ENCODE data around the gene TXNRD1.

The TXNRD1 gene

GRCh38 chr12:104359216-104359615 is 143.6 kb downstream of the TXNRD1 start:
- no peak for ATAC-seq (replicated peaks; ENCODE audit: extremely low read depth, poor library complexity, severe bottlenecking)
- DNase-seq (ENCODE audit: low spot score in 2 of 2) = no peak
- Mint-ChIP-seq H3K27ac (ENCODE audit: low read depth) (no peak overlapping the region), H3K4me3 (no peak overlapping the region), H3K9me3 (no peaks in the 10 kb centered on the region), H3K36me3 (ENCODE audit: insufficient read depth) (no peaks in the 10 kb centered on the region), H3K4me1 (no peaks in the 10 kb centered on the region), H3K27me3 (no peaks in the 10 kb centered on the region)

- Mint-ChIP-seq H3K27me3 (no peaks in the 10 kb centered on the region), H3K9me3 (no peaks in the 10 kb centered on the region), H3K36me3 (ENCODE audit: insufficient read depth) (no peaks in the 10 kb centered on the region), H3K4me1 (no peaks in the 10 kb centered on the region), H3K4me3 (no peak overlapping the region), H3K27ac (ENCODE audit: low read depth) (no peak overlapping the region)
- ATAC-seq (replicated peaks; ENCODE audit: extremely low read depth, poor library complexity, severe bottlenecking) (no peak), DNase-seq (ENCODE audit: low spot score in 2 of 2) (no peak)
Observed at GRCh38 chr12:104360157-104360556, 144.6 kb downstream of the TXNRD1 start.

GRCh38 chr12:104360983-104361707 is 145.6 kb downstream of the TXNRD1 start:
- H3K27ac Mint-ChIP-seq (ENCODE audit: low read depth) = no peak overlapping the region
- no peaks in the 10 kb centered on the region for H3K27me3 Mint-ChIP-seq
- H3K36me3 Mint-ChIP-seq (ENCODE audit: insufficient read depth) = no peaks in the 10 kb centered on the region
- no peaks in the 10 kb centered on the region for H3K9me3 Mint-ChIP-seq
- DNase-seq (ENCODE audit: low spot score in 2 of 2) (no peak), ATAC-seq (replicated peaks; ENCODE audit: extremely low read depth, poor library complexity, severe bottlenecking) (no peak)
- no peak overlapping the region for H3K4me3 Mint-ChIP-seq
- no peaks in the 10 kb centered on the region for H3K4me1 Mint-ChIP-seq

DNA sequence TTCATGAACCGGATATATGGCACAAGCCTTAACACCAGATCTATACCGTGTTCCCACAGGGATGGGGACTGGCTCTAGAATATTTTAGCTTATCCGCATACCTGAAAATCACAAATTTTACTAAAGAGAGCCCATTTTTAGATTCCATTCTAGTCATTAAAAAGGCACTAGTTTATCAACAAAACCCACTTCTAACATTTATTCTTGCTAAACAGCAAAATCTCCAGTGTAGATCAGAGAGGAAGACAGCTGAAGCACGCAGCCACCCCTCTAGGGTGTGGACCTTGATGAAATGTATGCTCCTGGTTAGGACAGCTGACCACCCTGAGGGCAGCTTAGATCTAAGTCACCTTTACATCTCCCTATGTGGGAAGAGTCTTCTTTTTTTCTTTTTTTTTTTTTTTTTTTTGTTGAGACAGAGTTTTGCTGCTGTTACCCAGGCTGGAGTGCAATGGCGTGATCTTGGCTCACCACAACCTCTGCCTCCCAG is 150.4 kb downstream of the TXNRD1 start:
- ATAC-seq (replicated peaks; ENCODE audit: extremely low read depth, poor library complexity, severe bottlenecking) (no peak), DNase-seq (ENCODE audit: low spot score in 2 of 2) (no peak)
- H3K4me3 Mint-ChIP-seq = no peak overlapping the region

GRCh38 chr12:104369708-104370107 is 154.1 kb downstream of the TXNRD1 start:
- Mint-ChIP-seq H3K27ac (ENCODE audit: low read depth) (no peak overlapping the region), H3K4me1 (peaks cover 7% of the 10 kb centered on the region), H3K9me3 (no peaks in the 10 kb centered on the region), H3K4me3 (no peak overlapping the region), H3K36me3 (ENCODE audit: insufficient read depth) (no peaks in the 10 kb centered on the region), H3K27me3 (peaks cover 9% of the 10 kb centered on the region)
- DNase-seq (ENCODE audit: low spot score in 2 of 2) (no peak), ATAC-seq (replicated peaks; ENCODE audit: extremely low read depth, poor library complexity, severe bottlenecking) (no peak)

More for the DNA sequence above, 150.4 kb downstream of the TXNRD1 start:
- H3K9me3 Mint-ChIP-seq = no peaks in the 10 kb centered on the region
- H3K4me1 Mint-ChIP-seq = no peaks in the 10 kb centered on the region
- peaks cover 9% of the 10 kb centered on the region for H3K27me3 Mint-ChIP-seq
- no peak overlapping the region for H3K27ac Mint-ChIP-seq (ENCODE audit: low read depth)
- no peaks in the 10 kb centered on the region for H3K36me3 Mint-ChIP-seq (ENCODE audit: insufficient read depth)

DNA sequence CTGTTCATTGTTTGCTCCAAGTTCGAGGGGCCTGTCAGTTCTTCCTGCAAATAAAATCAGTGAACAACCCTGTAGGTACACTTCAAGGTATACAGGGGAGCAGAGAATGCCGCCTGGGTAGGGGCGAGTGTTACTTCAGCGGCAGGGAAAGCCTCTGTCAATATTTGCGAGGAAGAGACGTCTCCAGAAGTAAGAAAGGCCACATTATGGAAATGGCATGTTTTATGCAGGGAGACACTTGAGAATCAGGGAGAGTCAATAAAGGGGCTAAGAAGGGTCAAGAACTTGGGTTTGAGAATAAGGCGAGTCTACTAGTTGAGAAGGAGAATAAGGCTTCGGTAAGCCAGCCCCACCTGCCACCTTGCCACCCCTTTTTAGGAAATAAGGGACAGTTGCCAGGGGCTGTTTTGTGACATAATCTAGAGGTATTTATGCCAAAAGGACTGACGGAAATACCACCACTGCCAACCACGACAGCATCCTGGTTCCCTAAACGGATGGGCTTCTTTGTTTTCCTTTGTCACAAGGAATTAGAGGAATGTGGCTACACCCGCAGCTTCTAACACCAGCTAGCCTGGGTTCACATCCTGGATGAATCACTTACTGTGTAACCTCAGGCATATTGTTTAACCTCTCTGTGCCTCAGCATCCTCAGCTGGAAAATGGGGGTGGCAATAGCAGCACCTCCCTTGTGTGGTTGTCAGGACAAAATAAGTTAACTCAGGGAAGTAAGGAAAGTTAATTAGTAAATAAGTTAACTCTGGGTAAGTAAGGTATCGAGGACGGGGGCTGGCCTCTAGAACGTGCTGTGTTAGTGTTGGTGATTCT is 155.7 kb downstream of the TXNRD1 start:
- peaks cover 7% of the 10 kb centered on the region for H3K4me1 Mint-ChIP-seq

GRCh38 chr12:104372061-104372720 is 156.6 kb downstream of the TXNRD1 start:
- Mint-ChIP-seq H3K4me3 (no peak overlapping the region), H3K9me3 (no peaks in the 10 kb centered on the region), H3K27me3 (peaks cover 9% of the 10 kb centered on the region), H3K36me3 (ENCODE audit: insufficient read depth) (no peaks in the 10 kb centered on the region), H3K27ac (ENCODE audit: low read depth) (no peak overlapping the region), H3K4me1 (peaks cover 7% of the 10 kb centered on the region)
- DNase-seq (ENCODE audit: low spot score in 2 of 2) = peak in 1 of 2 donors; percentile 23
- peak; percentile 88 for ATAC-seq (replicated peaks; ENCODE audit: extremely low read depth, poor library complexity, severe bottlenecking)

More for the DNA sequence above, 155.7 kb downstream of the TXNRD1 start:
- ATAC-seq (replicated peaks; ENCODE audit: extremely low read depth, poor library complexity, severe bottlenecking) = no peak
- Mint-ChIP-seq H3K27ac (ENCODE audit: low read depth) (no peak overlapping the region), H3K9me3 (no peaks in the 10 kb centered on the region), H3K27me3 (peaks cover 9% of the 10 kb centered on the region), H3K4me3 (no peak overlapping the region), H3K36me3 (ENCODE audit: insufficient read depth) (no peaks in the 10 kb centered on the region)
- no peak for DNase-seq (ENCODE audit: low spot score in 2 of 2)

DNA sequence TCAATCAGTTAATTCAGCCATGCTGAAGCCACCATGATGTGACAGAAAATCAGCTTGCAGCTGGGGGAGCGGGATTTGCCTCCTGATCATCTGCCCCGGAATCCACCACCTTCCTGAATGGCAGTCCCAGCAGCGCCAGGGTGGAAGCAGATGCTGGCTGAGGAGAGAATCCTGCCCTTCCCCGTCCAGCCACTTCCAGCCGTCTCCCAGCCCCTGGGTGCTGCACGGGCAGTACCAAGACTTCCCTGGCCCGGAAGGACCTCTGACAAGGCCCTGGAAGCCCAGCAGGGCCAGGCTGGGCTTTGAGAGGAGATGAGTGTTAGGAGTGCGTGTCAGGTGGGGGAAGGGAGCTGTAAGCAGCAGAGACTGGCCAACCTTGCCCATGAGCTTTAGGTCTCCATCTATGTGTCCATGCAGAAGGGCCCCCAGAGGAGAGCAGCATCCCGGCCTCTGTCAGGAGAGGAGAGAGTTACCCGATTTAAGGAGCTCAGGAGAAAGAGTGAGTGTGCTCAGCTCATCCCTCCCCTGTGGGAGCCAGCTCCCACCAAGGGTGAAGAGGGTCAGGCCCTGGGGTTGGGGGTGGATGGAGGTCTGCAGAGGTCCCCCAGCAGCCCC is 157.2 kb downstream of the TXNRD1 start:
- no peak overlapping the region for H3K27ac Mint-ChIP-seq (ENCODE audit: low read depth)
- peaks cover 5% of the 10 kb centered on the region for H3K27me3 Mint-ChIP-seq
- H3K36me3 Mint-ChIP-seq (ENCODE audit: insufficient read depth) = no peaks in the 10 kb centered on the region
- ATAC-seq (replicated peaks; ENCODE audit: extremely low read depth, poor library complexity, severe bottlenecking) (no peak), DNase-seq (ENCODE audit: low spot score in 2 of 2) (no peak)
- no peaks in the 10 kb centered on the region for H3K9me3 Mint-ChIP-seq
- peaks cover 7% of the 10 kb centered on the region for H3K4me1 Mint-ChIP-seq
- no peak overlapping the region for H3K4me3 Mint-ChIP-seq

- peaks cover 7% of the 10 kb centered on the region for H3K4me1 Mint-ChIP-seq
- DNase-seq (ENCODE audit: low spot score in 2 of 2) = no peak
- ATAC-seq (replicated peaks; ENCODE audit: extremely low read depth, poor library complexity, severe bottlenecking) = no peak
- no peaks in the 10 kb centered on the region for H3K27me3 Mint-ChIP-seq
- no peak overlapping the region for H3K4me3 Mint-ChIP-seq
- no peaks in the 10 kb centered on the region for H3K9me3 Mint-ChIP-seq
- H3K27ac Mint-ChIP-seq (ENCODE audit: low read depth) = no peak overlapping the region
- H3K36me3 Mint-ChIP-seq (ENCODE audit: insufficient read depth) = no peaks in the 10 kb centered on the region
Observed at GRCh38 chr12:104374071-104374470, 158.5 kb downstream of the TXNRD1 start.

- Mint-ChIP-seq H3K27me3 (no peaks in the 10 kb centered on the region), H3K36me3 (ENCODE audit: insufficient read depth) (no peaks in the 10 kb centered on the region), H3K9me3 (no peaks in the 10 kb centered on the region), H3K4me1 (peaks cover 7% of the 10 kb centered on the region), H3K4me3 (no peak overlapping the region), H3K27ac (ENCODE audit: low read depth) (no peak overlapping the region)
- ATAC-seq (replicated peaks; ENCODE audit: extremely low read depth, poor library complexity, severe bottlenecking) (no peak), DNase-seq (ENCODE audit: low spot score in 2 of 2) (no peak)
Observed at GRCh38 chr12:104374806-104375205, 159.2 kb downstream of the TXNRD1 start.

DNA sequence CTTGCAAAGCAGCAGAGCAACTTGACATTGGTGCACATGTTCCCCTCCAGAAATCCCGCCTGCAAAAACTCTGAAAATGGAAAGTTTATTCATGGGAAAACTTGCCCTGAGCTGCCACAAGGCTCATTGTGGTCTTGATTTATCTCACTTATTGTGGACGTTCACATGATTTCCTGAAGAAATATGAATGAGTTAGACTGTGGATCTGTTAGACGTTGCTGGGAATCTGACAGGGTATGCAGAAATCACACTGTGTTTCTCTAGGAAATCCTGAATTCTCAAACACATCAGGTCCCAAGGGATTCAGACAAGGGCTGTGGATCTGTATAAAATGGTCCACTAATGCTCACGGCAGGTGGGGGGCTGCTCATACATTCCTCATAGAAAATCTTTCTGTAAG is 160.2 kb downstream of the TXNRD1 start:
- no peak overlapping the region for H3K4me3 Mint-ChIP-seq
- H3K36me3 Mint-ChIP-seq (ENCODE audit: insufficient read depth) = no peaks in the 10 kb centered on the region
- no peaks in the 10 kb centered on the region for H3K9me3 Mint-ChIP-seq
- ATAC-seq (replicated peaks; ENCODE audit: extremely low read depth, poor library complexity, severe bottlenecking) (no peak), DNase-seq (ENCODE audit: low spot score in 2 of 2) (no peak)
- no peaks in the 10 kb centered on the region for H3K27me3 Mint-ChIP-seq
- H3K27ac Mint-ChIP-seq (ENCODE audit: low read depth) = no peak overlapping the region
- peaks cover 7% of the 10 kb centered on the region for H3K4me1 Mint-ChIP-seq

Measured in central memory CD8-positive, alpha-beta T cell (primary cell).